GM19455 (cell line): ENCODE measurements around the gene PRAC1.
"Not testable (repeated sequence)": the region's sequence is repeated elsewhere in the genome, so short reads cannot be mapped to it uniquely, and the experiment has no call there.

Experiments used
- ATAC-seq: cut with Tn5 transposase; IDR thresholded peaks from one replicate; pipeline ENCODE4 v1.9.1; 2021; ENCODE audit not compliant: unreplicated experiment

PRAC1 gene

GRCh38 chr17:48727415-48728175 is 5.3 kb upstream of the PRAC1 start:
- ATAC-seq = no peak

GRCh38 chr17:48726916-48727286 is 4.6 kb upstream of the PRAC1 start:
- no peak for ATAC-seq

GRCh38 chr17:48726114-48726915 is 4.0 kb upstream of the PRAC1 start:
- ATAC-seq = no peak

- no peak for ATAC-seq
Observed at GRCh38 chr17:48725288-48726064, 3.2 kb upstream of the PRAC1 start.

GRCh38 chr17:48725004-48725287 is 2.6 kb upstream of the PRAC1 start:
- no peak for ATAC-seq

- ATAC-seq = no peak
Observed at GRCh38 chr17:48724251-48725003, 2.1 kb upstream of the PRAC1 start.

GRCh38 chr17:48723423-48724250 is 1.3 kb upstream of the PRAC1 start:
- no peak for ATAC-seq

GRCh38 chr17:48722915-48723422 is 651 bp upstream of the PRAC1 start, which contains the start of gene PRAC2:
Gene PRAC2, plus strand, starts transcription at chr17:48723185. Its CDS starts 1,226 bp downstream, at chr17:48724411.
- no peak for ATAC-seq

- no peak for ATAC-seq
Observed at GRCh38 chr17:48721009-48721402, 1.3 kb downstream of the PRAC1 start.

GRCh38 chr17:48720266-48721008 is 1.9 kb downstream of the PRAC1 start:
- ATAC-seq = no peak

GRCh38 chr17:48719642-48720265 is 2.6 kb downstream of the PRAC1 start:
- ATAC-seq = no peak

GRCh38 chr17:48718761-48719641 is 3.3 kb downstream of the PRAC1 start:
- ATAC-seq = no peak

- no peak for ATAC-seq
Observed at GRCh38 chr17:48718227-48718760, 4.0 kb downstream of the PRAC1 start.

- no peak for ATAC-seq
Observed at GRCh38 chr17:48717367-48718226, 4.7 kb downstream of the PRAC1 start.

- ATAC-seq = not testable (repeated sequence)
Observed at GRCh38 chr17:48716549-48716948, 5.8 kb downstream of the PRAC1 start.
